Kidney (tissue), 14 donors: ENCODE data around the gene SCTR. TPM values are rescaled to one million over a fixed set of nuclear protein-coding genes. Genes with fewer than 3 reads are reported as not detected.

Experiments used
- DNase-seq, 5 donors: peaks; one replicate each; pipeline ENCODE4 v3.0.0-alpha.2; 2013 to 2020
- FAIRE-seq: peaks from 2 replicates; lab custom pipeline; 2012; peaks lifted over from hg19 to GRCh38; lab: Jason Lieb, UNC
- H3K27ac ChIP-seq, 2 donors: one replicate each; pipeline ENCODE4 v1.7.0; 2013; ENCODE audit warnings: low read depth in 2 of 2, low read length in 2 of 2, inconsistent platforms in 1 of 2
- H3K27me3 ChIP-seq: one replicate; pipeline ENCODE4 v1.7.1; 2013; ENCODE audit warnings: low read length, inconsistent platforms; ENCODE audit not compliant: control insufficient read depth, insufficient read depth
- H3K36me3 ChIP-seq, 3 donors: one replicate each; pipeline versions ENCODE4 v1.7.0 to v1.7.1; 2013; ENCODE audit warnings: low read length in 3 of 3, control low read depth in 1 of 3, inconsistent platforms in 1 of 3; ENCODE audit not compliant: insufficient read depth in 3 of 3, control insufficient read depth in 2 of 3
- H3K4me1 ChIP-seq, 3 donors: one replicate each; pipeline versions ENCODE4 v1.7.0 to v1.7.1; 2013; ENCODE audit warnings: low read length in 3 of 3, inconsistent platforms in 1 of 3, low read depth in 1 of 3; ENCODE audit not compliant: control insufficient read depth in 2 of 3, insufficient read depth in 2 of 3
- H3K4me3 ChIP-seq, 3 donors: one replicate each; pipeline versions ENCODE4 v1.7.0 to v1.8.1; 2013; ENCODE audit warnings: low read length in 3 of 3, control low read depth in 1 of 3, inconsistent platforms in 1 of 3
- H3K9ac ChIP-seq, 3 donors: one replicate each; pipeline versions ENCODE4 v1.7.0 to v1.7.1; 2013; ENCODE audit warnings: low read length in 3 of 3, control low read depth in 1 of 3, inconsistent platforms in 1 of 3
- H3K9me3 ChIP-seq, 3 donors: one replicate each; pipeline versions ENCODE4 v1.7.0 to v1.7.1; 2013; ENCODE audit warnings: low read length in 3 of 3, control low read depth in 1 of 3, inconsistent platforms in 1 of 3; ENCODE audit not compliant: control insufficient read depth in 2 of 3, insufficient read depth in 1 of 3
- CTCF ChIP-seq: IDR thresholded peaks from 3 replicates; pipeline ENCODE4 v1.5.1; 2012; ENCODE audit warnings: mild to moderate bottlenecking, moderate library complexity, borderline replicate concordance; ENCODE audit not compliant: insufficient read depth; ENCODE audit errors: extremely low read depth
- intact Hi-C: fragments of 100-400 bp; cut with DNase I; formaldehyde crosslinking; loops from one replicate; pipeline ENCODE4 v1.11.1; 2022
- polyA plus RNA-seq: library from polyadenylated mRNA; stranded (reverse); fragments of 350-450 nt; fragmentation: Illumina TruSeq; extraction: RNeasy Lipid Tissue Mini Kit (QIAGEN cat#74804); gene quantifications from one replicate; pipeline ENCODE4 v1.2.3, GENCODE V29; 2014; ENCODE audit warnings: low read depth, low replicate concordance; ENCODE audit not compliant: insufficient read depth
- total RNA-seq: library from RNA; stranded (reverse); fragmentation: NEBNext Ultra II Directional; extraction: Animal tissue kit (Norgen Biotek cat#: 25700); gene quantifications from one replicate; pipeline ENCODE4 v1.2.1, GENCODE V29; 2021
- donor health status: control.
- donor health status: control.
- donor health status: control.
- donor health status: control.
- donor health status: control.
- donor health status: DM: yes; HTN: yes; CAD: no.
- donor health status: Normal renal cell carcinoma (clear cell type).

The SCTR gene
- total and polyA plus RNA-seq, 2 donors from 2014 or later, result 7.3 to 15.9 TPM

DNA sequence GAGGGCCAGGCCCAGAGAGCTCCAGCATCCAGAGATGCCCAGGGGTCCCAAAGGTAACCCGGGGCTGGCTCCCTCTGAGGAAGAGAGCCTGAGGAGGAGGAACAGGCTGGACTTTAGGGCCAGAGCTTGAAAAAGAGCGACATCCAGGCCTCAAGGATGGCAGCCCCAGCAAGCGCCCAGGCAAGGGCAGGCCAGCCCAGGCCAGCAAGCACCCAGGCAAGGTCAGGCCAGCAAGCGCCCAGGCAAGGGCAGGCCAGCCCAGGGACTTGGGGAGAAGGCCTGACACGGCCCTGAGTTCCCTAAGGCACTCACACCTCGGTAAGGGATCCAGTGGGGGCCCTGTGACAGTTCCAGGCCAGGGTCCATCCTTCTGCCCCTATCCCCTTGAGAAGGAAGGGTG, 127.1 kb downstream of the SCTR start:
- no peaks in the 10 kb centered on the region for H3K36me3 ChIP-seq
- no peaks in the 10 kb centered on the region for H3K4me1 ChIP-seq
- H3K9me3 ChIP-seq, result no peaks in the 10 kb centered on the region
- H3K4me3 ChIP-seq, result no peak overlapping the region
- no peaks in the 10 kb centered on the region for H3K27me3 ChIP-seq
- intact Hi-C loops, result no loop called here
- no peak for DNase-seq
- no peak overlapping the region for H3K9ac ChIP-seq
- no peak for FAIRE-seq
- no peak overlapping the region for H3K27ac ChIP-seq
- TF ChIP-seq CTCF, result no peak

- no peak overlapping the region for H3K4me3 ChIP-seq
- no peaks in the 10 kb centered on the region for H3K36me3 ChIP-seq
- no peak overlapping the region for H3K27ac ChIP-seq
- no peak for FAIRE-seq
- no peak overlapping the region for H3K9ac ChIP-seq
- intact Hi-C loops, result no loop called here
- no peak for TF ChIP-seq CTCF
- peaks cover 0 to 10% (median 4%) of the 10 kb centered on the region in 3 donors for H3K4me1 ChIP-seq
- no peaks in the 10 kb centered on the region for H3K9me3 ChIP-seq
- H3K27me3 ChIP-seq, result no peaks in the 10 kb centered on the region
- no peak for DNase-seq
Measured at GRCh38 chr2:119393971-119394748, 130.1 kb downstream of the SCTR start.

Other genes starting within 250 kb of the SCTR start
- 12.4 TPM for gene C2orf76, start 157.6 kb downstream of the SCTR start, total RNA-seq
- 31.3 TPM for gene C2orf76, start 157.6 kb downstream of the SCTR start, polyA plus RNA-seq
- 135 TPM for gene DBI, start 157.5 kb downstream of the SCTR start, total RNA-seq
- gene DBI, start 157.5 kb downstream of the SCTR start, polyA plus RNA-seq, result 1,066 TPM
- 59.4 TPM for gene TMEM37, start 92.6 kb downstream of the SCTR start, total RNA-seq
- 221 TPM for gene TMEM37, start 92.6 kb downstream of the SCTR start, polyA plus RNA-seq
- 58.7 TPM for gene CFAP221, start 20.0 kb upstream of the SCTR start, total RNA-seq
- gene CFAP221, start 20.0 kb upstream of the SCTR start, polyA plus RNA-seq, result 15.9 TPM
- gene TMEM177, start 154.7 kb upstream of the SCTR start, total RNA-seq, result 13.3 TPM
- gene TMEM177, start 154.7 kb upstream of the SCTR start, polyA plus RNA-seq, result 31.5 TPM
- gene PTPN4, start 235.4 kb upstream of the SCTR start, total RNA-seq, result 46.4 TPM
- 7.4 TPM for gene PTPN4, start 235.4 kb upstream of the SCTR start, polyA plus RNA-seq